H9 (cell line): Measurements from ENCODE around the gene RAB11FIP4. TPM values are rescaled to one million over a fixed set of nuclear protein-coding genes. Genes with fewer than 3 reads are reported as not detected.

ENCODE experiments used
- DNase-seq: peaks from one replicate; pipeline ENCODE4 v3.0.0-alpha.2; 2017
- H2AFZ ChIP-seq: one replicate; pipeline ENCODE4 v1.6.1; 2013; ENCODE audit warnings: mild to moderate bottlenecking, low read length, control low read depth, moderate library complexity
- H2AK5ac ChIP-seq: 2 replicates; pipeline ENCODE4 v1.6.1; 2013; ENCODE audit warnings: low read length, control low read depth, mixed read lengths; ENCODE audit not compliant: insufficient read length
- H2BK120ac ChIP-seq: one replicate; pipeline ENCODE4 v1.6.1; 2013; ENCODE audit warnings: low read depth, mild to moderate bottlenecking, low read length, control low read depth, inconsistent platforms; ENCODE audit not compliant: poor library complexity, severe bottlenecking
- H2BK12ac ChIP-seq: 2 replicates; pipeline ENCODE4 v1.6.1; 2013; ENCODE audit warnings: low read length, control low read depth, mixed read lengths, low read depth; ENCODE audit not compliant: insufficient read length
- H2BK15ac ChIP-seq: 2 replicates; pipeline ENCODE4 v1.6.1; 2013; ENCODE audit warnings: low read depth, low read length, control low read depth
- H2BK20ac ChIP-seq: one replicate; pipeline ENCODE4 v1.6.1; 2013; ENCODE audit warnings: low read depth, mild to moderate bottlenecking, low read length, control low read depth, inconsistent platforms; ENCODE audit not compliant: poor library complexity, severe bottlenecking
- H2BK5ac ChIP-seq: 2 replicates; pipeline ENCODE4 v1.6.1; 2013; ENCODE audit warnings: low read length, control low read depth, mixed read lengths; ENCODE audit not compliant: insufficient read length
- H3K14ac ChIP-seq: 2 replicates; pipeline ENCODE4 v1.6.1; 2013; ENCODE audit warnings: low read length, control low read depth; ENCODE audit not compliant: insufficient read depth
- H3K18ac ChIP-seq: 2 replicates; pipeline ENCODE4 v1.6.1; 2013; ENCODE audit warnings: low read depth, mild to moderate bottlenecking, mixed read lengths, low read length, control low read depth; ENCODE audit not compliant: insufficient read length
- H3K23ac ChIP-seq: 2 replicates; pipeline ENCODE4 v1.6.1; 2013; ENCODE audit warnings: low read length, control low read depth, mixed read lengths, low read depth; ENCODE audit not compliant: insufficient read length
- H3K23me2 ChIP-seq: 2 replicates; pipeline ENCODE4 v1.6.1; 2013; ENCODE audit warnings: low read depth, mild to moderate bottlenecking, mixed read lengths, low read length, control low read depth; ENCODE audit not compliant: insufficient read length, poor library complexity, severe bottlenecking
- H3K27ac ChIP-seq: 2 replicates; pipeline ENCODE4 v1.5.1; 2013; ENCODE audit warnings: low read length, control low read depth, mixed read lengths, low read depth; ENCODE audit not compliant: insufficient read length
- H3K27me3 ChIP-seq: 2 replicates; pipeline ENCODE4 v1.6.1; 2013; ENCODE audit warnings: low read length, control low read depth, inconsistent platforms; ENCODE audit not compliant: insufficient read depth
- H3K4ac ChIP-seq: 2 replicates; pipeline ENCODE4 v1.6.1; 2013; ENCODE audit warnings: low read depth, mild to moderate bottlenecking, control low read depth, inconsistent platforms, low read length, moderate library complexity
- H3K4me1 ChIP-seq: 2 replicates; pipeline ENCODE4 v1.6.1; 2013; ENCODE audit warnings: low read length, control low read depth, inconsistent platforms; ENCODE audit not compliant: insufficient read depth
- H3K4me2 ChIP-seq: 2 replicates; pipeline ENCODE4 v1.6.1; 2013; ENCODE audit warnings: low read length, control low read depth, mixed read lengths; ENCODE audit not compliant: insufficient read length, insufficient read depth
- H3K56ac ChIP-seq: 2 replicates; pipeline ENCODE4 v1.6.1; 2013; ENCODE audit warnings: low read depth, mild to moderate bottlenecking, mixed read lengths, low read length, control low read depth; ENCODE audit not compliant: insufficient read length
- H3K79me1 ChIP-seq: 2 replicates; pipeline ENCODE4 v1.6.1; 2013; ENCODE audit warnings: low read depth, mild to moderate bottlenecking, moderate library complexity, low read length, control low read depth, inconsistent platforms; ENCODE audit not compliant: insufficient read depth, poor library complexity, severe bottlenecking
- H3K79me2 ChIP-seq: 2 replicates; pipeline ENCODE4 v1.6.1; 2013; ENCODE audit warnings: low read length, control low read depth, inconsistent platforms; ENCODE audit not compliant: insufficient read depth
- H3K9ac ChIP-seq: 2 replicates; pipeline ENCODE4 v1.6.1; 2013; ENCODE audit warnings: low read length, control low read depth, mixed read lengths; ENCODE audit not compliant: insufficient read length; ENCODE audit errors: extremely low read depth
- H3K9me3 ChIP-seq: one replicate; pipeline ENCODE4 v1.6.1; 2013; ENCODE audit warnings: low read depth, low read length, inconsistent platforms; ENCODE audit not compliant: control insufficient read depth
- H3T11ph ChIP-seq: one replicate; pipeline ENCODE4 v1.6.1; 2013; ENCODE audit warnings: mild to moderate bottlenecking, low read length, control low read depth, inconsistent platforms
- H4K20me1 ChIP-seq: one replicate; pipeline ENCODE4 v1.6.1; 2013; ENCODE audit not compliant: control insufficient read depth, insufficient read length, insufficient read depth
- H4K5ac ChIP-seq: 2 replicates; pipeline ENCODE4 v1.6.1; 2013; ENCODE audit warnings: low read depth, mild to moderate bottlenecking, mixed read lengths, low read length, control low read depth; ENCODE audit not compliant: insufficient read length
- H4K8ac ChIP-seq: replicated peaks from 2 replicates; pipeline ENCODE4 v1.6.1; 2013; ENCODE audit warnings: low read length, control low read depth, mixed read lengths, low read depth; ENCODE audit not compliant: insufficient read length
- H4K91ac ChIP-seq: 2 replicates; pipeline ENCODE4 v1.6.1; 2013; ENCODE audit warnings: low read depth, mild to moderate bottlenecking, moderate library complexity, mixed read lengths, low read length, control low read depth; ENCODE audit not compliant: insufficient read length
- H3K27ac Mint-ChIP-seq, 3 experiments: 2 replicates in 2 of 3; 3 replicates in 1 of 3; pipeline ENCODE4 v1.8.0; 2020 to 2021; ENCODE audit warnings: mixed read lengths in 3 of 3, mild to moderate bottlenecking in 1 of 3, moderate library complexity in 1 of 3
- H3K27me3 Mint-ChIP-seq: 2 replicates; pipeline ENCODE4 v1.8.0; 2021; ENCODE audit warnings: low read depth, mild to moderate bottlenecking, moderate library complexity, mixed read lengths
- H3K36me3 Mint-ChIP-seq, 3 experiments: 2 replicates in 2 of 3; 3 replicates in 1 of 3; pipeline ENCODE4 v1.8.0; 2020 to 2021; ENCODE audit warnings: low read depth in 3 of 3, mixed read lengths in 3 of 3; ENCODE audit not compliant: insufficient read depth in 1 of 3
- H3K4me1 Mint-ChIP-seq, 2 experiments: 2 replicates each; pipeline ENCODE4 v1.8.0; 2020; ENCODE audit warnings: mixed read lengths in 2 of 2
- H3K4me3 Mint-ChIP-seq, 2 experiments: 2 replicates in 1 of 2; 3 replicates in 1 of 2; pipeline ENCODE4 v1.8.0; 2020 to 2021; ENCODE audit warnings: mild to moderate bottlenecking in 2 of 2, mixed read lengths in 2 of 2, moderate library complexity in 1 of 2
- H3K9me3 Mint-ChIP-seq, 2 experiments: 2 replicates in 1 of 2; 3 replicates in 1 of 2; pipeline ENCODE4 v1.8.0; 2020; ENCODE audit warnings: mild to moderate bottlenecking in 2 of 2, mixed read lengths in 2 of 2, moderate library complexity in 1 of 2
- CTCF ChIP-seq: fragments of 200-600 bp; sonication (generic); conservative IDR thresholded peaks from 3 replicates; pipeline ENCODE4 v1.8.0; 2021; ENCODE audit warnings: antibody characterized with exemption, mild to moderate bottlenecking
- WGBS: extraction: QIAGEN DNeasy Blood & Tissue Kit; methylation state at CpG from one replicate; pipeline ENCODE4 v1.1.7; 2013; ENCODE audit warnings: missing lambda C conversion rate, low lambda C conversion rate, mixed read lengths; ENCODE audit not compliant: insufficient read length; ENCODE audit errors: extremely low coverage; 5-methylcytosine and 5-hydroxymethylcytosine counted together
- total RNA-seq: library from RNA; stranded (reverse); gene quantifications from 2 replicates; pipeline ENCODE4 v1.2.1, GENCODE V29; 2021

RAB11FIP4 gene
- total RNA-seq, 1 experiment from 2014 or later = 25.7 TPM

- no peaks in the 10 kb centered on the region; the same call in none of the 2 replicates for H3K27me3 Mint-ChIP-seq
- no peak overlapping the region for H3K4ac ChIP-seq
- H3K36me3 Mint-ChIP-seq = no peaks in the 10 kb centered on the region
- H2BK5ac ChIP-seq = no peak overlapping the region
- no peak overlapping the region for H3K9ac ChIP-seq
- no peak overlapping the region for H3K18ac ChIP-seq
- no peak overlapping the region for H2BK12ac ChIP-seq
- H3K9me3 Mint-ChIP-seq = no peaks in the 10 kb centered on the region
- H3K4me1 ChIP-seq = no peaks in the 10 kb centered on the region
- WGBS = no CpG with 5 or more reads among the region's 7 CpGs
- no peaks in the 10 kb centered on the region for H3K4me1 Mint-ChIP-seq
- H3K56ac ChIP-seq = no peak overlapping the region
- no peak overlapping the region for H3K27ac Mint-ChIP-seq
- no peak for TF ChIP-seq CTCF
- no peak overlapping the region for H2BK120ac ChIP-seq
- H3K79me1 ChIP-seq = no peaks in the 10 kb centered on the region
- no peak overlapping the region for H4K91ac ChIP-seq
- H2AK5ac ChIP-seq = no peak overlapping the region
- no peak overlapping the region for H3K14ac ChIP-seq
- H3K4me3 Mint-ChIP-seq = no peak overlapping the region
- no peak for DNase-seq
- no peaks in the 10 kb centered on the region for H3K27me3 ChIP-seq
- no peak overlapping the region for H3K4me2 ChIP-seq
- no peak overlapping the region for H4K5ac ChIP-seq
- H3K9me3 ChIP-seq = no peaks in the 10 kb centered on the region
- H2BK20ac ChIP-seq = no peak overlapping the region
- no peak overlapping the region for H2BK15ac ChIP-seq
- H4K8ac ChIP-seq = no peak overlapping the region
- H3K79me2 ChIP-seq = no peaks in the 10 kb centered on the region
- H3K27ac ChIP-seq = no peak overlapping the region
- no peak overlapping the region for H3T11ph ChIP-seq
- no peak overlapping the region for H2AFZ ChIP-seq
- H3K23me2 ChIP-seq = no peaks in the 10 kb centered on the region
- no peaks in the 10 kb centered on the region for H4K20me1 ChIP-seq
- H3K23ac ChIP-seq = no peak overlapping the region
Observed at GRCh38 chr17:31583772-31584356, 192.4 kb downstream of the RAB11FIP4 start.
